ENCODE results near the gene CRIP2. TPM values are rescaled to one million over a fixed set of nuclear protein-coding genes. Genes with fewer than 3 reads are reported as not detected.

The CRIP2 gene
- total and polyA plus RNA-seq, 9 of the 15 experiments (the other 6 are each of a cell fraction or from before 2014, with no cell fraction given), result 0.18 to 2.0 (median 0.69) TPM; not detected in 1

- no peak for TF ChIP-seq IRF2 (CRISPR knock-in tag; IDR thresholded peaks at IDR 0.05)
- peak; percentile 63; the same call in 1 of the 2 replicates for TF ChIP-seq CREM (IDR thresholded peaks at IDR 0.05; ENCODE audit: low read depth)
- no peak for TF ChIP-seq ZNF77 (CRISPR knock-in tag; IDR thresholded peaks at IDR 0.05)
- TF ChIP-seq, protein P1, sequence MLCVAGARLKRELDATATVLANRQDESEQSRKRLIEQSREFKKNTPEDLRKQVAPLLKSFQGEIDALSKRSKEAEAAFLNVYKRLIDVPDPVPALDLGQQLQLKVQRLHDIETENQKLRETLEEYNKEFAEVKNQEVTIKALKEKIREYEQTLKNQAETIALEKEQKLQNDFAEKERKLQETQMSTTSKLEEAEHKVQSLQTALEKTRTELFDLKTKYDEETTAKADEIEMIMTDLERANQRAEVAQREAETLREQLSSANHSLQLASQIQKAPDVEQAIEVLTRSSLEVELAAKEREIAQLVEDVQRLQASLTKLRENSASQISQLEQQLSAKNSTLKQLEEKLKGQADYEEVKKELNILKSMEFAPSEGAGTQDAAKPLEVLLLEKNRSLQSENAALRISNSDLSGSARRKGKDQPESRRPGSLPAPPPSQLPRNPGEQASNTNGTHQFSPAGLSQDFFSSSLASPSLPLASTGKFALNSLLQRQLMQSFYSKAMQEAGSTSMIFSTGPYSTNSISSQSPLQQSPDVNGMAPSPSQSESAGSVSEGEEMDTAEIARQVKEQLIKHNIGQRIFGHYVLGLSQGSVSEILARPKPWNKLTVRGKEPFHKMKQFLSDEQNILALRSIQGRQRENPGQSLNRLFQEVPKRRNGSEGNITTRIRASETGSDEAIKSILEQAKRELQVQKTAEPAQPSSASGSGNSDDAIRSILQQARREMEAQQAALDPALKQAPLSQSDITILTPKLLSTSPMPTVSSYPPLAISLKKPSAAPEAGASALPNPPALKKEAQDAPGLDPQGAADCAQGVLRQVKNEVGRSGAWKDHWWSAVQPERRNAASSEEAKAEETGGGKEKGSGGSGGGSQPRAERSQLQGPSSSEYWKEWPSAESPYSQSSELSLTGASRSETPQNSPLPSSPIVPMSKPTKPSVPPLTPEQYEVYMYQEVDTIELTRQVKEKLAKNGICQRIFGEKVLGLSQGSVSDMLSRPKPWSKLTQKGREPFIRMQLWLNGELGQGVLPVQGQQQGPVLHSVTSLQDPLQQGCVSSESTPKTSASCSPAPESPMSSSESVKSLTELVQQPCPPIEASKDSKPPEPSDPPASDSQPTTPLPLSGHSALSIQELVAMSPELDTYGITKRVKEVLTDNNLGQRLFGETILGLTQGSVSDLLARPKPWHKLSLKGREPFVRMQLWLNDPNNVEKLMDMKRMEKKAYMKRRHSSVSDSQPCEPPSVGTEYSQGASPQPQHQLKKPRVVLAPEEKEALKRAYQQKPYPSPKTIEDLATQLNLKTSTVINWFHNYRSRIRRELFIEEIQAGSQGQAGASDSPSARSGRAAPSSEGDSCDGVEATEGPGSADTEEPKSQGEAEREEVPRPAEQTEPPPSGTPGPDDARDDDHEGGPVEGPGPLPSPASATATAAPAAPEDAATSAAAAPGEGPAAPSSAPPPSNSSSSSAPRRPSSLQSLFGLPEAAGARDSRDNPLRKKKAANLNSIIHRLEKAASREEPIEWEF (CRISPR knock-in tag; IDR thresholded peaks at IDR 0.05), result peak; percentile 88
- no peak for TF ChIP-seq GATA2 (CRISPR knock-in tag; IDR thresholded peaks at IDR 0.05)
- TF ChIP-seq MXI1 (IDR thresholded peaks at IDR 0.05; ENCODE audit: low read depth, low read length), result 0 out of 2 replicates have a peak, but pooled peaks have one; percentile 31
- TF ChIP-seq E2F3 (CRISPR knock-in tag; IDR thresholded peaks at IDR 0.05), result peak; percentile 21; the same call in 1 of the 2 replicates
- TF ChIP-seq ZNF764 (CRISPR knock-in tag; IDR thresholded peaks at IDR 0.05; ENCODE audit: low read depth), result no peak
- TF ChIP-seq ZNF445 (CRISPR knock-in tag; IDR thresholded peaks at IDR 0.05; ENCODE audit: low read depth), result no peak
- TF ChIP-seq, protein P2, sequence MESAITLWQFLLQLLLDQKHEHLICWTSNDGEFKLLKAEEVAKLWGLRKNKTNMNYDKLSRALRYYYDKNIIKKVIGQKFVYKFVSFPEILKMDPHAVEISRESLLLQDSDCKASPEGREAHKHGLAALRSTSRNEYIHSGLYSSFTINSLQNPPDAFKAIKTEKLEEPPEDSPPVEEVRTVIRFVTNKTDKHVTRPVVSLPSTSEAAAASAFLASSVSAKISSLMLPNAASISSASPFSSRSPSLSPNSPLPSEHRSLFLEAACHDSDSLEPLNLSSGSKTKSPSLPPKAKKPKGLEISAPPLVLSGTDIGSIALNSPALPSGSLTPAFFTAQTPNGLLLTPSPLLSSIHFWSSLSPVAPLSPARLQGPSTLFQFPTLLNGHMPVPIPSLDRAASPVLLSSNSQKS (CRISPR knock-in tag; IDR thresholded peaks at IDR 0.05), result no peak
- TF ChIP-seq ELF1 (tag; IDR thresholded peaks at IDR 0.05), result peak; percentile 87
- peak; percentile 99 for TF ChIP-seq RBM25 (IDR thresholded peaks at IDR 0.05; ENCODE audit: low read depth, low read length, severe bottlenecking)
- TF ChIP-seq SMAD4 (CRISPR knock-in tag; conservative IDR thresholded peaks at IDR 0.05), result peak; percentile 88
- TF ChIP-seq SRF (CRISPR knock-in tag; IDR thresholded peaks at IDR 0.05), result peak in 1 of 2 experiments; percentile 54; a peak in 1 of 4 replicates
- TF ChIP-seq SP1 (CRISPR knock-in tag; IDR thresholded peaks at IDR 0.05), result peak; percentile 88
- TF ChIP-seq, protein P3, sequence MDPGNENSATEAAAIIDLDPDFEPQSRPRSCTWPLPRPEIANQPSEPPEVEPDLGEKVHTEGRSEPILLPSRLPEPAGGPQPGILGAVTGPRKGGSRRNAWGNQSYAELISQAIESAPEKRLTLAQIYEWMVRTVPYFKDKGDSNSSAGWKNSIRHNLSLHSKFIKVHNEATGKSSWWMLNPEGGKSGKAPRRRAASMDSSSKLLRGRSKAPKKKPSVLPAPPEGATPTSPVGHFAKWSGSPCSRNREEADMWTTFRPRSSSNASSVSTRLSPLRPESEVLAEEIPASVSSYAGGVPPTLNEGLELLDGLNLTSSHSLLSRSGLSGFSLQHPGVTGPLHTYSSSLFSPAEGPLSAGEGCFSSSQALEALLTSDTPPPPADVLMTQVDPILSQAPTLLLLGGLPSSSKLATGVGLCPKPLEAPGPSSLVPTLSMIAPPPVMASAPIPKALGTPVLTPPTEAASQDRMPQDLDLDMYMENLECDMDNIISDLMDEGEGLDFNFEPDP (CRISPR knock-in tag; IDR thresholded peaks at IDR 0.05), result no peak
- no peak for TF ChIP-seq KLF10 (CRISPR knock-in tag; IDR thresholded peaks at IDR 0.05)
- TF ChIP-seq, protein P4, sequence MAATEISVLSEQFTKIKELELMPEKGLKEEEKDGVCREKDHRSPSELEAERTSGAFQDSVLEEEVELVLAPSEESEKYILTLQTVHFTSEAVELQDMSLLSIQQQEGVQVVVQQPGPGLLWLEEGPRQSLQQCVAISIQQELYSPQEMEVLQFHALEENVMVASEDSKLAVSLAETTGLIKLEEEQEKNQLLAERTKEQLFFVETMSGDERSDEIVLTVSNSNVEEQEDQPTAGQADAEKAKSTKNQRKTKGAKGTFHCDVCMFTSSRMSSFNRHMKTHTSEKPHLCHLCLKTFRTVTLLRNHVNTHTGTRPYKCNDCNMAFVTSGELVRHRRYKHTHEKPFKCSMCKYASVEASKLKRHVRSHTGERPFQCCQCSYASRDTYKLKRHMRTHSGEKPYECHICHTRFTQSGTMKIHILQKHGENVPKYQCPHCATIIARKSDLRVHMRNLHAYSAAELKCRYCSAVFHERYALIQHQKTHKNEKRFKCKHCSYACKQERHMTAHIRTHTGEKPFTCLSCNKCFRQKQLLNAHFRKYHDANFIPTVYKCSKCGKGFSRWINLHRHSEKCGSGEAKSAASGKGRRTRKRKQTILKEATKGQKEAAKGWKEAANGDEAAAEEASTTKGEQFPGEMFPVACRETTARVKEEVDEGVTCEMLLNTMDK (IDR thresholded peaks at IDR 0.05; ENCODE audit: borderline replicate concordance, insufficient read depth, low read depth, low read length, poor library complexity, severe bottlenecking), result peak; percentile 96
Observed at GRCh38 chr14:105490572-105491365, 16.1 kb downstream of the CRIP2 start, which contains the start of gene TEDC1 (continued).
